Nephron (organoid): ENCODE data around the gene ANKRD63.

Experiments
- H3K27ac Mint-ChIP-seq, 3 experiments: 2 replicates each; pipeline ENCODE4 v1.8.0; 2020; ENCODE audit warnings: mixed read lengths in 3 of 3, mild to moderate bottlenecking in 2 of 3, moderate library complexity in 1 of 3
- H3K27me3 Mint-ChIP-seq: 2 replicates; pipeline ENCODE4 v1.8.0; 2021; ENCODE audit warnings: low read depth, mild to moderate bottlenecking, moderate library complexity, mixed read lengths
- H3K36me3 Mint-ChIP-seq: 2 replicates; pipeline ENCODE4 v1.8.0; 2020; ENCODE audit warnings: low read depth, mixed read lengths
- H3K4me1 Mint-ChIP-seq: 2 replicates; pipeline ENCODE4 v1.8.0; 2020; ENCODE audit warnings: mixed read lengths
- H3K4me3 Mint-ChIP-seq, 3 experiments: 2 replicates each; pipeline ENCODE4 v1.8.0; 2020; ENCODE audit warnings: mild to moderate bottlenecking in 3 of 3, mixed read lengths in 3 of 3, moderate library complexity in 2 of 3
- H3K9me3 Mint-ChIP-seq: 2 replicates; pipeline ENCODE4 v1.8.0; 2020; ENCODE audit warnings: mixed read lengths
- CTCF ChIP-seq, 3 experiments: fragments of 200-600 bp; sonication (generic); IDR thresholded peaks; one replicate each; pipeline ENCODE4 v1.5.0; 2021; ENCODE audit warnings: antibody characterized with exemption in 3 of 3; ENCODE audit not compliant: unreplicated experiment in 3 of 3

ANKRD63 gene

GRCh38 chr15:40306908-40307307 lies 24.0 kb upstream of the ANKRD63 start:
- Mint-ChIP-seq H3K9me3 (no peaks in the 10 kb centered on the region), H3K4me1 (peaks cover 25% of the 10 kb centered on the region), H3K4me3 (peak overlapping the region in 1 of 3 experiments; percentile 37), H3K36me3 (no peaks in the 10 kb centered on the region), H3K27ac (no peak overlapping the region), H3K27me3 (peaks cover 41% of the 10 kb centered on the region)
- TF ChIP-seq CTCF (IDR thresholded peaks at IDR 0.05; ENCODE audit: unreplicated experiment in 3 of 3), result no peak

GRCh38 chr15:40306371-40306770 lies 23.5 kb upstream of the ANKRD63 start:
- TF ChIP-seq CTCF (IDR thresholded peaks at IDR 0.05; ENCODE audit: unreplicated experiment in 3 of 3), result no peak
- peaks cover 25% of the 10 kb centered on the region for H3K4me1 Mint-ChIP-seq
- peak overlapping the region in 1 of 3 experiments; percentile 37 for H3K4me3 Mint-ChIP-seq
- no peaks in the 10 kb centered on the region for H3K9me3 Mint-ChIP-seq
- H3K27me3 Mint-ChIP-seq, result peaks cover 37% of the 10 kb centered on the region
- no peak overlapping the region for H3K27ac Mint-ChIP-seq
- H3K36me3 Mint-ChIP-seq, result no peaks in the 10 kb centered on the region

GRCh38 chr15:40305281-40305680 lies 22.4 kb upstream of the ANKRD63 start:
- Mint-ChIP-seq H3K4me1 (peaks cover 25% of the 10 kb centered on the region), H3K27me3 (peaks cover 29% of the 10 kb centered on the region), H3K36me3 (no peaks in the 10 kb centered on the region), H3K9me3 (no peaks in the 10 kb centered on the region), H3K4me3 (no peak overlapping the region), H3K27ac (no peak overlapping the region)
- TF ChIP-seq CTCF (IDR thresholded peaks at IDR 0.05; ENCODE audit: unreplicated experiment in 3 of 3), result no peak

- no peak for TF ChIP-seq CTCF (IDR thresholded peaks at IDR 0.05; ENCODE audit: unreplicated experiment in 3 of 3)
- Mint-ChIP-seq H3K27ac (no peak overlapping the region), H3K36me3 (peaks cover 7% of the 10 kb centered on the region), H3K27me3 (peaks cover 20% of the 10 kb centered on the region), H3K4me3 (no peak overlapping the region), H3K9me3 (peaks cover 8% of the 10 kb centered on the region), H3K4me1 (peaks cover 12% of the 10 kb centered on the region)
Measured at GRCh38 chr15:40303576-40303975, 20.7 kb upstream of the ANKRD63 start.

GRCh38 chr15:40302981-40303380 lies 20.1 kb upstream of the ANKRD63 start:
- Mint-ChIP-seq H3K27me3 (peaks cover 20% of the 10 kb centered on the region), H3K4me3 (no peak overlapping the region), H3K27ac (no peak overlapping the region), H3K9me3 (peaks cover 8% of the 10 kb centered on the region), H3K4me1 (peaks cover 12% of the 10 kb centered on the region), H3K36me3 (peaks cover 7% of the 10 kb centered on the region)
- TF ChIP-seq CTCF (IDR thresholded peaks at IDR 0.05; ENCODE audit: unreplicated experiment in 3 of 3), result no peak

- Mint-ChIP-seq H3K4me3 (no peak overlapping the region), H3K27me3 (peaks cover 25% of the 10 kb centered on the region), H3K4me1 (peaks cover 10% of the 10 kb centered on the region), H3K27ac (no peak overlapping the region), H3K9me3 (peaks cover 8% of the 10 kb centered on the region), H3K36me3 (peaks cover 7% of the 10 kb centered on the region)
- no peak for TF ChIP-seq CTCF (IDR thresholded peaks at IDR 0.05; ENCODE audit: unreplicated experiment in 3 of 3)
Measured at GRCh38 chr15:40302288-40302886, 19.5 kb upstream of the ANKRD63 start.
